Kidney epithelial cell (primary cell): ENCODE results near the gene PLD1. TPM values are rescaled to one million over a fixed set of nuclear protein-coding genes. Genes with fewer than 3 reads are reported as not detected.

ENCODE experiments used
- DNase-seq: peaks from one replicate; pipeline ENCODE4 v3.0.0-alpha.2; 2010; ENCODE audit warnings: low read depth
- H3K27me3 ChIP-seq: 2 replicates; pipeline ENCODE4 v1.6.0; 2011; ENCODE audit warnings: low read length; ENCODE audit not compliant: control insufficient read depth, insufficient read depth
- H3K36me3 ChIP-seq: 2 replicates; pipeline ENCODE4 v1.5.1; 2011; ENCODE audit warnings: low read length; ENCODE audit not compliant: control insufficient read depth, insufficient read depth
- H3K4me3 ChIP-seq: 2 replicates; pipeline ENCODE4 v1.5.1; 2011; ENCODE audit warnings: low read depth, mild to moderate bottlenecking, control low read depth, low read length
- CTCF ChIP-seq: IDR thresholded peaks from 2 replicates; pipeline ENCODE4 v1.5.1; 2011; ENCODE audit warnings: mild to moderate bottlenecking, moderate library complexity, low read length, control low read depth, inconsistent platforms; ENCODE audit not compliant: insufficient read depth, poor library complexity, severe bottlenecking
- total RNA-seq: library from RNA; depleted of rRNA; stranded (reverse); fragments of >200 nt; gene quantifications from 2 replicates; pipeline ENCODE4 v1.2.3, GENCODE V29; 2015

PLD1 gene
- total RNA-seq, 1 donor from 2014 or later: 5.8 TPM

- DNase-seq: no peak
- TF ChIP-seq CTCF: no peak
- no peak overlapping the region for H3K4me3 ChIP-seq
- H3K27me3 ChIP-seq: no peaks in the 10 kb centered on the region
- H3K36me3 ChIP-seq: no peaks in the 10 kb centered on the region
Measured at GRCh38 chr3:171775943-171776342, 34.3 kb downstream of the PLD1 start.

- no peak for DNase-seq
Measured at GRCh38 chr3:171774521-171774920, 35.8 kb downstream of the PLD1 start.

GRCh38 chr3:171772427-171773056, 37.7 kb downstream of the PLD1 start:
- Histone ChIP-seq H3K4me3 (no peak overlapping the region), H3K36me3 (no peaks in the 10 kb centered on the region), H3K27me3 (no peaks in the 10 kb centered on the region)
- peak; percentile 76 for TF ChIP-seq CTCF
- no peak for DNase-seq

More at GRCh38 chr3:171774521-171774920, 35.8 kb downstream of the PLD1 start:
- Histone ChIP-seq H3K4me3 (no peak overlapping the region), H3K36me3 (no peaks in the 10 kb centered on the region), H3K27me3 (no peaks in the 10 kb centered on the region)
- TF ChIP-seq CTCF: no peak

GRCh38 chr3:171770689-171771620, 39.3 kb downstream of the PLD1 start:
- Histone ChIP-seq H3K36me3 (no peaks in the 10 kb centered on the region), H3K27me3 (no peaks in the 10 kb centered on the region), H3K4me3 (peak overlapping the region; percentile 36)
- peak; percentile 69 for DNase-seq
- no peak for TF ChIP-seq CTCF

GRCh38 chr3:171769461-171769860, 40.8 kb downstream of the PLD1 start:
- H3K27me3 ChIP-seq: no peaks in the 10 kb centered on the region
- TF ChIP-seq CTCF: no peak
- DNase-seq: no peak
- no peak overlapping the region for H3K4me3 ChIP-seq
- no peaks in the 10 kb centered on the region for H3K36me3 ChIP-seq
